ENCODE results near the gene ZNF177.

ZNF177 gene

GRCh38 chr19:9430444-9430843, 67.6 kb downstream of the ZNF177 start:
- no peak for DNase-seq (ENCODE audit: low spot score)

- DNase-seq (ENCODE audit: low spot score): peak; percentile 25
Observed at GRCh38 chr19:9431475-9431874, 68.7 kb downstream of the ZNF177 start.

All from CD4-positive, alpha-beta T cell treated with Interleukin-6 at 100 ng/mL for 8 hours (primary cell).